Vagina (tissue), 2 donors: ENCODE results near the gene NLGN1. TPM values are rescaled to one million over a fixed set of nuclear protein-coding genes. Genes with fewer than 3 reads are reported as not detected.

Experiments
- DNase-seq, 2 donors: peaks; one replicate each; pipeline ENCODE4 v3.0.0-alpha.2; 2017; ENCODE audit errors: extremely low spot score in 2 of 2
- H3K27ac ChIP-seq: fragments of 200-600 bp; sonication (generic); one replicate; pipeline ENCODE4 v1.5.1; 2019
- H3K27me3 ChIP-seq: fragments of 200-600 bp; sonication (generic); one replicate; pipeline ENCODE4 v1.5.1; 2019
- H3K36me3 ChIP-seq, 2 donors: fragments of 200-600 bp; sonication (generic); one replicate each; pipeline ENCODE4 v1.5.1; 2017 to 2019
- H3K4me1 ChIP-seq: fragments of 200-600 bp; sonication (generic); one replicate; pipeline ENCODE4 v1.5.1; 2019
- H3K4me3 ChIP-seq, 2 donors: fragments of 200-600 bp; sonication (generic); 1 replicate in 1 of 2; 2 replicates in 1 of 2; pipeline ENCODE4 v1.5.1; 2016 to 2019
- H3K9me3 ChIP-seq: fragments of 200-600 bp; sonication (generic); one replicate; pipeline ENCODE4 v1.5.1; 2019
- POLR2A ChIP-seq, 2 donors: fragments of 450-650 bp; IDR thresholded peaks; one replicate each; pipeline ENCODE4 v1.6.1; 2017; ENCODE audit warnings: antibody characterized with exemption in 2 of 2, mild to moderate bottlenecking in 2 of 2, moderate library complexity in 2 of 2
- POLR2AphosphoS5 ChIP-seq, 2 donors: sonication (generic); formaldehyde crosslinking; IDR thresholded peaks; one replicate each; pipeline ENCODE4 v1.9.0; 2017; ENCODE audit warnings: antibody characterized with exemption in 2 of 2, mild to moderate bottlenecking in 2 of 2, low read depth in 1 of 2; ENCODE audit not compliant: insufficient read depth in 1 of 2
- intact Hi-C: fragments of 100-400 bp; cut with DNase I; formaldehyde crosslinking; loops from one replicate; pipeline ENCODE4 v1.15.1; 2023
- total RNA-seq: library from RNA; depleted of rRNA; stranded (reverse); fragments of >200 nt; gene quantifications from one replicate; pipeline ENCODE4 v1.2.3, GENCODE V29; 2016
- TF ChIP-seq, protein P1 (sequence below), 3 experiments: fragments of 450-650 bp in 2 of 3; fragments of 200-600 bp in 1 of 3; sonication (generic) in 1 of 3; IDR thresholded peaks; one replicate each; pipeline ENCODE4 v1.5.1; 2017 to 2019; ENCODE audit warnings: antibody characterized with exemption in 3 of 3, mild to moderate bottlenecking in 2 of 3, moderate library complexity in 2 of 3

Gene NLGN1
- total RNA-seq, 1 donor from 2014 or later: 4.7 TPM

DNA sequence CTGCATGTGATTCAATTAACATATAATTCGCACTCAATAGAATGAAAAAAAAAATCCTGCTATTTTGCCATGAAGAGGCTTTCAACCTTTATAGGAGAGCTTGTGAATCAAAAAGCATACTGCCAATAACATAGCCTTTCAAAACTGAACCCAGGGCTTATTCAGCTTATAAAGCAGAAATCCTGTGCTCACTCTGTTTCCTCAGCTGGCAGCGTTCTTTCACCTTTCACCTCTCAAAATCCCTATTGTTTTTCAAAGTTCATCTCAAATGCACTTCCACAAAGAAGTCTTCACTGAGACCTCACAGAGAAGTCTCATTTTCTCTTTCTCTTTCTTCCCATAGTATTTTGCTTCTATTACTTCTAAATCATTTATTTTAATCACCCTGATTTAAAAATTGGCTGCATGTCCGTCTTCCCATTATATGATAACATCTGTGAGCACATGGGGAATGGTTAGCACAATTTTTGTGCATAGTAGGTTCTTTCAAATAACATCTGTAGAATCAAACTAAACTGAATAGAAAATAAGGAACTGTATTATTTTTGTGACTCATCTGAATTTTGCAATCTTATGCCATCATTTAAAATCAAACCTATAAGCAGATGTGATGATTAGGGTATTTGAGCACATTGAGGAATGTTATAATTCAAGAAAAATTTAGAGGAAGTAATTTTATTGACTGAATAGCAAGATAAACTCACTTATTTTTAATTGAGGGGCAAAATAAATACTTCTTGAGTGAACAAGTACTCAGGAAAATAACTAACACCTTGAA, 373.4 kb downstream of the NLGN1 start:
- intact Hi-C loops: no loop called here
- TF ChIP-seq, protein P1, sequence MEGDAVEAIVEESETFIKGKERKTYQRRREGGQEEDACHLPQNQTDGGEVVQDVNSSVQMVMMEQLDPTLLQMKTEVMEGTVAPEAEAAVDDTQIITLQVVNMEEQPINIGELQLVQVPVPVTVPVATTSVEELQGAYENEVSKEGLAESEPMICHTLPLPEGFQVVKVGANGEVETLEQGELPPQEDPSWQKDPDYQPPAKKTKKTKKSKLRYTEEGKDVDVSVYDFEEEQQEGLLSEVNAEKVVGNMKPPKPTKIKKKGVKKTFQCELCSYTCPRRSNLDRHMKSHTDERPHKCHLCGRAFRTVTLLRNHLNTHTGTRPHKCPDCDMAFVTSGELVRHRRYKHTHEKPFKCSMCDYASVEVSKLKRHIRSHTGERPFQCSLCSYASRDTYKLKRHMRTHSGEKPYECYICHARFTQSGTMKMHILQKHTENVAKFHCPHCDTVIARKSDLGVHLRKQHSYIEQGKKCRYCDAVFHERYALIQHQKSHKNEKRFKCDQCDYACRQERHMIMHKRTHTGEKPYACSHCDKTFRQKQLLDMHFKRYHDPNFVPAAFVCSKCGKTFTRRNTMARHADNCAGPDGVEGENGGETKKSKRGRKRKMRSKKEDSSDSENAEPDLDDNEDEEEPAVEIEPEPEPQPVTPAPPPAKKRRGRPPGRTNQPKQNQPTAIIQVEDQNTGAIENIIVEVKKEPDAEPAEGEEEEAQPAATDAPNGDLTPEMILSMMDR (IDR thresholded peaks at IDR 0.05): no peak
- no peak for TF ChIP-seq POLR2A (IDR thresholded peaks at IDR 0.05)
- no peak for TF ChIP-seq POLR2AphosphoS5 (IDR thresholded peaks at IDR 0.05; ENCODE audit: insufficient read depth in 1 of 2, low read depth in 1 of 2)
- no peak for DNase-seq

DNA sequence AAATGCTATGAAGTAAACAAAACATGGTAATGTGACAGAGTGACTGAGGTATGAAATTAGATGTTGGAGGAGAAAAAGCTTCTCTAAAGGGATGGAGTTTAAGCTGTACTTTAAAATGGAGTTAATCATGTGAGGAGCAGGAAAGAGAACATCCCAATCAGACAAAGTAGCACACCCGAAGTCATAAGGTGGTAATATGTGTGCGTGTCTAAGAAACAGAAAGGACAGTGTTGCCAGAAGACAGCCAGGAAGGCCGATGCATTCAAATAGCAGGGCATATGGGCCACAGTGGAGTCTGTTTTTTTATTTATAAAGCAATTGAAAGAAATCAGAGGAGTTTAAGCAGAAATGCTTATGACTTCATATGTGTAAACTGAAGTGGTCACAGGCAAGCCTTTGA, 376.3 kb downstream of the NLGN1 start:
- Histone ChIP-seq H3K36me3 (no peaks in the 10 kb centered on the region), H3K27ac (no peak overlapping the region), H3K4me3 (no peak overlapping the region), H3K4me1 (no peaks in the 10 kb centered on the region), H3K9me3 (no peaks in the 10 kb centered on the region), H3K27me3 (no peaks in the 10 kb centered on the region)
- no peak for DNase-seq
- intact Hi-C loops: no loop called here
- TF ChIP-seq POLR2A (IDR thresholded peaks at IDR 0.05): no peak
- TF ChIP-seq, protein P1 (IDR thresholded peaks at IDR 0.05): no peak
- no peak for TF ChIP-seq POLR2AphosphoS5 (IDR thresholded peaks at IDR 0.05; ENCODE audit: insufficient read depth in 1 of 2, low read depth in 1 of 2)

More for the DNA sequence above, 373.4 kb downstream of the NLGN1 start:
- Histone ChIP-seq H3K27ac (no peak overlapping the region), H3K36me3 (no peaks in the 10 kb centered on the region), H3K4me1 (no peaks in the 10 kb centered on the region), H3K27me3 (no peaks in the 10 kb centered on the region), H3K4me3 (no peak overlapping the region), H3K9me3 (no peaks in the 10 kb centered on the region)

DNA sequence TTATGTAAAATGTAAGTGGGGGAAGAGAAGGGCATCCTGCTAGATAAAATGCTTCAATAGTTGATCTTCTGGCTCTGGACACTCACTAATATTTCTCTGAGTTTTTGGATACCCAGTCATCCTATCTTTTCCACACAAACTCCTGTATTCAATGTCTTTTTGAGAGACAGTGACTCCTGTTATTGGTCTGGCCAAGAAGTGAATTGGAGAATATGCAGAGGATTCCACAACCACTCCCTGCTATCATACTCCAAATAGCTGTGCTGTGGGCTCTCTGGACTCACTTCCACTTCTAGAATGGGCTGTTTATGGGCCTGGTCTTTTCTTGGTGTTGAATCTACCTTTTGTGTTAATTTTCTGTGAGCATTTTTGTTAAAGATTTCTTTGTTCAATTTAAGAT, 376.8 kb downstream of the NLGN1 start:
- intact Hi-C loops: no loop called here
- H3K4me1 ChIP-seq: no peaks in the 10 kb centered on the region
- no peak overlapping the region for H3K27ac ChIP-seq
- no peak for TF ChIP-seq POLR2A (IDR thresholded peaks at IDR 0.05)
- TF ChIP-seq, protein P1 (IDR thresholded peaks at IDR 0.05): no peak
- TF ChIP-seq POLR2AphosphoS5 (IDR thresholded peaks at IDR 0.05; ENCODE audit: insufficient read depth in 1 of 2, low read depth in 1 of 2): no peak
- no peak for DNase-seq
- no peaks in the 10 kb centered on the region for H3K9me3 ChIP-seq
- H3K36me3 ChIP-seq: no peaks in the 10 kb centered on the region
- H3K27me3 ChIP-seq: no peaks in the 10 kb centered on the region
- H3K4me3 ChIP-seq: no peak overlapping the region

DNA sequence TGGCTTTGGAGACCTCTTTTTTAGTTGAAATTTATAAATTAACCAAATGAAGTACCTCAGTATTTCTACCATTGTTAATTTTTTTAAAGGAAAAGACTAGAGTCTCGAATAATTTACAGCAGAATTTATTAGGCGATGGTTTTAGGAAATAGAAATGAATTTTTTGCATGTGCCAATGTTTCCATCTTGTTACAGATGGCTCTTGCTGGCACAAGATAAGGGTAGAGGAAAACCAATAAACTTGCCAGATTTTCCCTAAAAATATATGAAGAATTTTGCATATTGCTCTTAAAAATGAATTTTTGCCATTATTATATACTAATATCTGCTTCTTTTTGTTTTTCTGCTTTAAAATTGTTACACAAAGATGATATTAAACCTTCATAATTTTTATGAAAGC, 380.7 kb downstream of the NLGN1 start:
- Histone ChIP-seq H3K27me3 (no peaks in the 10 kb centered on the region), H3K4me3 (no peak overlapping the region), H3K4me1 (no peaks in the 10 kb centered on the region), H3K36me3 (no peaks in the 10 kb centered on the region), H3K27ac (no peak overlapping the region), H3K9me3 (no peaks in the 10 kb centered on the region)
- DNase-seq: no peak
- TF ChIP-seq POLR2A (IDR thresholded peaks at IDR 0.05): no peak
- TF ChIP-seq, protein P1 (IDR thresholded peaks at IDR 0.05): no peak
- TF ChIP-seq POLR2AphosphoS5 (IDR thresholded peaks at IDR 0.05; ENCODE audit: insufficient read depth in 1 of 2, low read depth in 1 of 2): no peak
- intact Hi-C loops: no loop called here

DNA sequence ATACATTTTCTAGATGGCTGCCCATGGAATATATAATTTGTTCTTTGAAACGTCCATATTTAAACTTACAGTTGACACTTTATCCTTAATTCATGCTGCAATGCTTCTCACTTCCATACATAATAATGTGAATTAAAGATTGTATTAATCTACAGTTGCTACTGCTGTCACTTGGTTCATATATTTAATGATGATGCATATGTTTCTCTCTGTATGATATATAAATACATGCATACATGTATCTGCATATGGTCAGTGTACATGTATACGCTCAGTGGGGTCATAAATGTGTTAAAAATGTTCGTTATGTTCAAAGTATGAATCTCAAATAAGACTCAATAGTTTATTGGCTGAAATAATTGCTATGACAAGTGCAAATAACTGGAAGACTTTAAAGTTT, 382.5 kb downstream of the NLGN1 start:
- DNase-seq: no peak
- no peaks in the 10 kb centered on the region for H3K9me3 ChIP-seq
- H3K4me3 ChIP-seq: no peak overlapping the region
- no peaks in the 10 kb centered on the region for H3K36me3 ChIP-seq
- H3K4me1 ChIP-seq: no peaks in the 10 kb centered on the region
- no peaks in the 10 kb centered on the region for H3K27me3 ChIP-seq
- no peak overlapping the region for H3K27ac ChIP-seq
- intact Hi-C loops: no loop called here
- no peak for TF ChIP-seq POLR2AphosphoS5 (IDR thresholded peaks at IDR 0.05; ENCODE audit: insufficient read depth in 1 of 2, low read depth in 1 of 2)
- no peak for TF ChIP-seq POLR2A (IDR thresholded peaks at IDR 0.05)
- TF ChIP-seq, protein P1 (IDR thresholded peaks at IDR 0.05): no peak
